ENCODE data around the gene USP34.
"Not testable (repeated sequence)": the region's sequence is repeated elsewhere in the genome, so short reads cannot be mapped to it uniquely, and the experiment has no call there.

USP34 gene

DNA sequence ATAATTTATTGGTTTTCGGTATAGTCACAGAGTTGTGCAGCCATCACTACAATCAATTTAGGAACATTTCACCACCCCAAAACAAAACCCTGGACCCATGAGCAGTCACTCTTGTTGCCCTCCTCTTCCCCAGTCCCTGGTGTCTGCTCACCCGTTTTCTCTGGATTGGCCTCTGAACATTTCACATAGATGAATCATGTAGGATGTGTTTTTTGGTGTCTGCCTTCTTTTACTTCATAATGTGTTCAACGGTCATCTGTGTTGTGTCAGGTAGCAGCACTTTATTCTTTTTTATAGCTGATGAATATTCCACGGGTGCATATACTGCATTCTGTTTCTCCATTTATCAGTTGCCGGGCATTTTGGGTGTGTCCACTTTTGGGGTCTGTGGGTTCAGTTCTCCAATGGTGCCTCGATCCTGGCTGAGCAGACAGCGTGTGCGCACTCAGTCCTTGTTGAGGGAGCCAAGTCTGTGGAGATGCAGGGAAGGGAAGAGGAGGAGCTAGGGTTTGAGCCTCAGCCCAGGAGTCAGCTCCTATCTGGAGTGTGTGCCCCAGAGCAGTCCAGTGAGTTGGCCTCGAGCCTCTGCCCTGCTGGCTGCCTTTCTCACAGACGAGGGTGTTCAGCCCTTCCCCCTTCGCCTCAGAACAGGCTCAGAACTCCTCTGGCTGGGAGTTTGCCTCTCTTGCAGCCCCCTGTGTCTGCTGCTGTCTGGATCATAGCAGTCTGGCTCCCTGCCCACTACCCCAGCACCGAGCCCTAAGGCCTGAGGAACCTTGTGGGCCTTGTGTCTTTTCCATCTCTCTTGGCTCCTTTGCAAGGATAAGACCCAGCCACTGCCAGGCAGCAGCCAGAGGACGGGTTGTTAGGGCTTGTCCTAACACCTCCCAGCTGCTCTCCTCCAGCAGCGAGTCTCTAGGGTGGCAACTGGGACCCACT lies 290.9 kb downstream of the USP34 start:
- peaks cover 53% of the 10 kb centered on the region for H3K4me1 ChIP-seq (ENCODE audit: control insufficient read depth, insufficient read depth, low read length)
- peak; percentile 44 for DNase-seq (ENCODE audit: low read depth)
- H3K9ac ChIP-seq (ENCODE audit: low read length), result peak overlapping the region; percentile 94
- no peaks in the 10 kb centered on the region for H3K9me3 ChIP-seq (ENCODE audit: control insufficient read depth, low read length)
- peak overlapping the region; percentile 87 for H3K4me3 ChIP-seq (ENCODE audit: low read length)
- no peaks in the 10 kb centered on the region for H3K27me3 ChIP-seq (replicated peaks; ENCODE audit: control insufficient read depth, insufficient read depth, low read length)
- H3K36me3 ChIP-seq (ENCODE audit: control insufficient read depth, insufficient read depth, low read length, severe bottlenecking), result peaks cover 36% of the 10 kb centered on the region

DNA sequence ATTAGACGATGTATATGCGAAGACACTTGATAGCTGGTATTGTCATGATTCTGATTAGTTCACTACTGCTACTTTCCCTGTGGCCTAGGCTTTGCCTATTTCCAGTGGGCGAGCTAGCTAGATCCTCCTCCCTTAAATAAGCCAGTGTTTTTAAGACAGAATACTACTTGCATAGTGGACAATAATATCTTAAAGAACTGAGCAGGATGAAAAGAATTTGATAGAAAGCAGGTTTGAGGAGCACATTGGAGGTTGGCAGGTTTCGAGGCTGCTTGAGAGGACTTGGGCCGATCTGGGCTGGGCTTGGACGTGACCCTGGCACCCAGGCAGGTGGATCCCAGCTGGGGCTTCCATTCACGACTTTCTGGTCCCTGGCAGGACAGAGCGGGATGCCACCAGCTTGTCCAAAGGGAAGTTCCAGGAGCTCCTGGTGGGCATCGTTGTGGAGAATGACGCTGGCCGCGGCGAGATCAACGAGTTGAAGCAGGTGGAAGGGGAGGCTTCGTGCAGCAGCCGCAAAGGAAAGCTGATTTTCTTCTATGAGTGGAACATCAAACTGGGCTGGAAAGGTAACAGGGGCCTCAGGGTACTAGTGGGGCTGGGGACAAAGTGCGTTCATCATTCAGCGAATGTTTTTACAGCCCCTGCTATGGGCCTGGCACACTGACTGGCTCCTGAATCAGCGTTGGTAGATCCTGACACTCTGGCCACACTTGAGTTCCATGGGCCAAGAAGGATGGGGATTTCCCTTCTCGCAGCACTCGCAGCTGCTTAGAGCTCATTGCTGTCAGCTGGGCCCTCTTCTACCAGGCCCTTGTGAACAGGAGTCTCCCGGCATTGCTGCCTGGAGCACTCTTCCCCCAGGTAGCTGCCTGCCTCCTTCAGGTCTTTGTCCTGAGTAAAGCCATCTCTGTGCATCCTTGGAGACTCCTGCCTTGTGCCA lies 292.0 kb downstream of the USP34 start:
- peak overlapping the region; percentile 87 for H3K4me3 ChIP-seq (ENCODE audit: low read length)
- peaks cover 25% of the 10 kb centered on the region for H3K36me3 ChIP-seq (ENCODE audit: control insufficient read depth, insufficient read depth, low read length, severe bottlenecking)
- DNase-seq (ENCODE audit: low read depth), result no peak
- H3K9me3 ChIP-seq (ENCODE audit: control insufficient read depth, low read length), result no peaks in the 10 kb centered on the region
- no peaks in the 10 kb centered on the region for H3K27me3 ChIP-seq (replicated peaks; ENCODE audit: control insufficient read depth, insufficient read depth, low read length)
- peak overlapping the region; percentile 94 for H3K9ac ChIP-seq (ENCODE audit: low read length)
- H3K4me1 ChIP-seq (ENCODE audit: control insufficient read depth, insufficient read depth, low read length), result peaks cover 53% of the 10 kb centered on the region

DNA sequence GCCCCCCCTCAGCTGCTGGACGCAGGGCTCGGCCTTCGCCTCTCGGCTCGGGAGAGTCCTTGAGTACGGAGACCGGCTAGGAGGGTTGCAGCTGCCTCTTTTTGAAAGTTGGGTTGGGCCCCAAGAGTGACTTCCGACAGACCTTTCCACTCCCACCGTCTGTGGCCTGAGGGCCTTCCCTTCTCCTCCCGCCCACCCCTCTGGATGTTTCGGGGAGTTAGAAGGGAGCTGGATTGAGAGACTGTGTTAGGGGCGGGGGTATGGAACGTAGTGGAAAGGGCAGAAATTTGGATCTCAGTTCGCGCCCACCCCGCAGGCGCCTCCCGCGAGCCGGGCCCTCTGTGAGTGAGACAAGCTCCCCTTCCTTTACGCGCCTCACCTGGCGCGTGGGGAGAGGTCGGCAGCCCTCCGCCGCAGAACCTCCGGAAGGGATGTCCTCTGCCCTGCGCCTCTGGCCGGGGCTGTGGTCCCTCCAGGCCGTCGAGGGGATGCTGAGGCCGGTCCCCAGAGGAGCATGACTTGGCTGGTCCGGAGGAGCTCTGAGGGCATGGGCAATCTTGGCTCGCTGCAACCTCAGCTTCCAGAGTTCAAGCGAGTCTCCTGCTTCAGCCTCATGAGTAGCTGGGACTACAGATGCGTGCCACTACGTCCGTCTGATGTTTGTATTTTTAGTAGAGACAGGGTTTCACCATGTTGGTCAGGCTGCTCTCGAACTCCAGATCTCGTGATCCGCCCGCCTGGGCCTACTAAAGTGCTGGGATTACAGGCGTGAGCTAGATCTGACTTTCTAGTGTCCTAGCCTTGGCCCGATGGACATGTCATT lies 292.9 kb downstream of the USP34 start:
- no peak for DNase-seq (ENCODE audit: low read depth)
- peak overlapping the region; percentile 87 for H3K4me3 ChIP-seq (ENCODE audit: low read length)
- peaks cover 16% of the 10 kb centered on the region for H3K36me3 ChIP-seq (ENCODE audit: control insufficient read depth, insufficient read depth, low read length, severe bottlenecking)

DNA sequence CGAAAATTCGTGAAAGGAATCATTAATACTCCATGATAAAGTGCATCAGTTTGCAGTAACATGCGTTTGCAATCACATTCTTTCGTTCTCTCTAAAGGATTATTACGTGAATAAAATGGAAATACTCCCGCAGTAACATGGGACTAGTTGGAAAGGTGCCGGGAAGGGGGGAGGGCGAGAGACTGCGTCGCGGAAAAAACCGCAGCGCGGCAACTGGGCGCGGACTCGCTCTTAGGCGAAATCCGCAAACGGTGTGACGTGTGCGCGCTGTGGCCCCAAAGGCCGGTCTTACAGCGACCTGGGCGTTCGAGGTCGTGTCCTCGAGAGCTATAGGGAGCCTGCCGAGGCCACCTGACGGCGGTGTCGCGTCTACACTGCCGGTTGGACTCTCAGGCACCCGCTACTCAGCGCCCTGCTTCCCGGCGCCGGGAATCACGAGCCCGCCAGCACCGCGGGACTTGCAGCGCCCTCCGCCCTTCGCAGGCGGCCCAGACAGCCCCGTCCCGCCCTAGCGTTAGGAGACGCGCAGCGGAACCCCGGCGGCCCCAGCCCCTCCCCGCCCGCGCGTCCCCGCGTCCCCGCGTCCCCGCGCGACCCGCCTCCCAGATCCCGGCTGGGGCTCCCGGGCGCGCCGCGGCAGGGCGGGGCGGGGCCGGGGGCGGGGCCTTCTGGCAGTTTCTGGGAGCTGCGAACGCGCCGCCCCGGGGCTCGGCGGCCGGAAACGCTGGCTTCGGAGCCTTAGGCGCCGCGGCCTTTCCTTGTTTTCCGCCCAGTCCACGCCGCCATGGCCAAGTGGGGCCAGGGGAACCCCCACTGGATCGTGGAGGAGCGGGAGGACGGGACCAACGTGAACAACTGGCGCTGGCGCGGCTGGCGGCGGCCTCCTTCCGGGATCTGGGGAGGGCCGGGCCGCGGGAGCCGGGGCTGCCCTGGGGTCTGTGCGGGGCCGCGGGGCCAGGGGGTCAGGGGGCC lies 293.8 kb downstream of the USP34 start:
- Histone ChIP-seq H3K4me1 (ENCODE audit: control insufficient read depth, insufficient read depth, low read length) (peaks cover 46% of the 10 kb centered on the region), H3K4me3 (ENCODE audit: low read length) (peak overlapping the region; percentile 87)
- DNase-seq (ENCODE audit: low read depth), result peak; percentile 98

More for the DNA sequence above, 292.9 kb downstream of the USP34 start:
- Histone ChIP-seq H3K9me3 (ENCODE audit: control insufficient read depth, low read length) (no peaks in the 10 kb centered on the region), H3K9ac (ENCODE audit: low read length) (peak overlapping the region; percentile 94), H3K27me3 (replicated peaks; ENCODE audit: control insufficient read depth, insufficient read depth, low read length) (no peaks in the 10 kb centered on the region), H3K4me1 (ENCODE audit: control insufficient read depth, insufficient read depth, low read length) (peaks cover 53% of the 10 kb centered on the region)

DNA sequence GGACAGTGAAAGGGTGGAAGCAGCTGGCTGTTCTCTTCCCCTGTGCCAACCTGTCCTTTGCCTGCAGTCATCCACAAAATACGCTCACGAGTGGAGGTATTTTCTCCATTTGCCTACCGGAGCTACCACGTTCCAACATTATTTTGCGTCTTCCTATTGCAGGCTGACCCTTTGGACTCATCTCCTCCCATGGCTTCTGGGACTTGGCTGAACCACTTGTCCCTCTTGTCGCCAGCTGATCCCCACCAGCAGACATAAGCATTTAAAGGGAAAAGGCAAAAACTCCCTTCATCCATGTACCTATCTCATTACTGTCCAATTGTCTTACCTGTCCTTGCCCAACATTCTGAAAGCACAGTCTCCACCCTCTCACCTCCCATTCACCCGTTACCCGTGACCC lies 295.9 kb downstream of the USP34 start:
- DNase-seq (ENCODE audit: low read depth), result no peak
- no peaks in the 10 kb centered on the region for H3K9me3 ChIP-seq (ENCODE audit: control insufficient read depth, low read length)
- H3K4me3 ChIP-seq (ENCODE audit: low read length), result no peak overlapping the region
- H3K27me3 ChIP-seq (replicated peaks; ENCODE audit: control insufficient read depth, insufficient read depth, low read length), result no peaks in the 10 kb centered on the region
- H3K9ac ChIP-seq (ENCODE audit: low read length), result no peak overlapping the region
- H3K36me3 ChIP-seq (ENCODE audit: control insufficient read depth, insufficient read depth, low read length, severe bottlenecking), result no peaks in the 10 kb centered on the region
- peaks cover 26% of the 10 kb centered on the region for H3K4me1 ChIP-seq (ENCODE audit: control insufficient read depth, insufficient read depth, low read length)

More for the DNA sequence above, 293.8 kb downstream of the USP34 start:
- Histone ChIP-seq H3K27me3 (replicated peaks; ENCODE audit: control insufficient read depth, insufficient read depth, low read length) (no peaks in the 10 kb centered on the region), H3K9ac (ENCODE audit: low read length) (peak overlapping the region; percentile 95), H3K9me3 (ENCODE audit: control insufficient read depth, low read length) (no peaks in the 10 kb centered on the region), H3K36me3 (ENCODE audit: control insufficient read depth, insufficient read depth, low read length, severe bottlenecking) (peaks cover 9% of the 10 kb centered on the region)

DNA sequence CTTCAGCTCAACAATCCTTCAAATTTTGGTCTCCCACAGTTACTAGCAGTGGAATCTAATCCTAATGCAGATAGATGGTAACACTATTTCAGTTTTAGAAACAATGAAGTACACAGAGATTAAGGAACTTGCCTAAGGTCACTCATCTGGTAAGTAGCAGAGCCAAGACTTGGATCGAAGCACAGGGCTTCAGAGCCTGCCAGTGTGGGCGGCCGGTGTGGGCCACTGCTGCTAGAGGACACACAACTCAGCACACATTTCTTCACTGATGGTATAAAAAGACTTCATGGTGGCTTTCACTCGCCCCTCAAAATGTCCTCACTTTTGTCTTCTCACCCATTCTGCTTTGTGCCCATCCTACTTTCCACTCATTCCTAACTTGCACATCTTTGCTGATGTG lies 297.8 kb downstream of the USP34 start:
- no peaks in the 10 kb centered on the region for H3K36me3 ChIP-seq (ENCODE audit: control insufficient read depth, insufficient read depth, low read length, severe bottlenecking)
- no peak overlapping the region for H3K9ac ChIP-seq (ENCODE audit: low read length)
- no peaks in the 10 kb centered on the region for H3K9me3 ChIP-seq (ENCODE audit: control insufficient read depth, low read length)
- no peak for DNase-seq (ENCODE audit: low read depth)
- peaks cover 7% of the 10 kb centered on the region for H3K4me1 ChIP-seq (ENCODE audit: control insufficient read depth, insufficient read depth, low read length)
- H3K27me3 ChIP-seq (replicated peaks; ENCODE audit: control insufficient read depth, insufficient read depth, low read length), result no peaks in the 10 kb centered on the region
- no peak overlapping the region for H3K4me3 ChIP-seq (ENCODE audit: low read length)

DNA sequence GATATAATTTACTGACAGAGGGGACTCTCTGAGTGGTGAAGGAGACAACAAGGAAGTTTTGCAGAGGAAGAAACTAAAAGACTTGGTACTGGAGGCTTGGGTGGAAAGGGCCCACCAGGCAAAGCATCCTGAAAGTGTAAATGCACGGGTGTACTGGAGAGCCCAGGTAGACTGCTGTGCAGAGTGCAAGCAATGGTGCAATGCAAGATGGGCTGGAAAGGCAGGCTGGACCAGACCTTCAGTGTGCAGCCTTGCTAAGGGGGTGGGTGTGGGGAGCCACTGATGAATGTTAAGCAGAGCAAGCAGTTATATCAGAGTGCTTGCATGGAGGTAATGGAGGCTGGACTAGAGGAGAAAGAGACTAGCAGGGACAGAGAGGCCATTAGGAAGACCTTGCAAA lies 298.2 kb downstream of the USP34 start:
- Histone ChIP-seq H3K4me3 (ENCODE audit: low read length) (no peak overlapping the region), H3K36me3 (ENCODE audit: control insufficient read depth, insufficient read depth, low read length, severe bottlenecking) (no peaks in the 10 kb centered on the region), H3K9me3 (ENCODE audit: control insufficient read depth, low read length) (no peaks in the 10 kb centered on the region), H3K9ac (ENCODE audit: low read length) (no peak overlapping the region), H3K4me1 (ENCODE audit: control insufficient read depth, insufficient read depth, low read length) (peaks cover 5% of the 10 kb centered on the region), H3K27me3 (replicated peaks; ENCODE audit: control insufficient read depth, insufficient read depth, low read length) (no peaks in the 10 kb centered on the region)
- no peak for DNase-seq (ENCODE audit: low read depth)

DNA sequence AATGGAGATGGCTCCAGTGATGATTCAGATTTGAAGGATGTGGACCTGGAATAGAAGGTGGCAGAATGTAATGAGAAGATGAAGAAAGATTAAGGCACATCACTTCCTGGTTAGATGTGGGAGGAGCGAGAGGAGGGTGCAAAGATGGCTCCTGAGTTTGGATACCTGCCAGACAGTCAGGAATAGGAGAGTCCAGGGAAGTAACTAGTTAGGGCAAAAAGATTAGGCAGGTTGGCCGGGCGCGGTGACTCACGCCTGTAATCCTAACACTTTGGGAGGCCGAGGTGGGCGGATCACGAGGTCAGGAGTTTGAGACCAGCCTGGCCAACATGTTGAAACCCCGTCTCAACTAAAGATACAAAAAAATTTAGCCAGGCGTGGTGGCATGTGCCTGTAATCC lies 303.3 kb downstream of the USP34 start:
- Histone ChIP-seq H3K9ac (ENCODE audit: low read length) (no peak overlapping the region), H3K27me3 (replicated peaks; ENCODE audit: control insufficient read depth, insufficient read depth, low read length) (no peaks in the 10 kb centered on the region), H3K4me3 (ENCODE audit: low read length) (no peak overlapping the region), H3K9me3 (ENCODE audit: control insufficient read depth, low read length) (no peaks in the 10 kb centered on the region), H3K36me3 (ENCODE audit: control insufficient read depth, insufficient read depth, low read length, severe bottlenecking) (peaks cover 25% of the 10 kb centered on the region), H3K4me1 (ENCODE audit: control insufficient read depth, insufficient read depth, low read length) (no peaks in the 10 kb centered on the region)
- DNase-seq (ENCODE audit: low read depth), result no peak

DNA sequence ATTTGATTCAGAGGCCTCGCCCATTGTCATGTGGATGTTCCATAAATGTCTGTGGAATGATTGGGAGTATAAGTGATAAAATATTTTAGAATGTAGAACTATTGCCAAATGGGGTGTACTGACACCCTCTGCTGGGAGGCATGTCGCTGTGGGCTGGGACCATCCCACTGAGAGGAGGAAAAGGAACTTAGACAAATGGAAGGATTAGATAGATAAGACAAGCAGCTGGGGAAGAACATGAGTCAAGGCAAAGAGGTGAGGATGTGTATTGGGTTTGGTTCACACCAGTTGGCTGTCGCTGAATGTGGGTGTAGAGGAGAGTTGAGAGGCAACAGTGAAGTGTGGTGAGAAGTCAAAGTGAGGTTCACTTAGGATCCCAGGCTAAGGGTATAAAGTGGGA lies 304.9 kb downstream of the USP34 start:
- Histone ChIP-seq H3K4me1 (ENCODE audit: control insufficient read depth, insufficient read depth, low read length) (no peaks in the 10 kb centered on the region), H3K27me3 (replicated peaks; ENCODE audit: control insufficient read depth, insufficient read depth, low read length) (no peaks in the 10 kb centered on the region), H3K4me3 (ENCODE audit: low read length) (no peak overlapping the region), H3K9ac (ENCODE audit: low read length) (no peak overlapping the region), H3K9me3 (ENCODE audit: control insufficient read depth, low read length) (no peaks in the 10 kb centered on the region), H3K36me3 (ENCODE audit: control insufficient read depth, insufficient read depth, low read length, severe bottlenecking) (peaks cover 33% of the 10 kb centered on the region)
- no peak for DNase-seq (ENCODE audit: low read depth)

DNA sequence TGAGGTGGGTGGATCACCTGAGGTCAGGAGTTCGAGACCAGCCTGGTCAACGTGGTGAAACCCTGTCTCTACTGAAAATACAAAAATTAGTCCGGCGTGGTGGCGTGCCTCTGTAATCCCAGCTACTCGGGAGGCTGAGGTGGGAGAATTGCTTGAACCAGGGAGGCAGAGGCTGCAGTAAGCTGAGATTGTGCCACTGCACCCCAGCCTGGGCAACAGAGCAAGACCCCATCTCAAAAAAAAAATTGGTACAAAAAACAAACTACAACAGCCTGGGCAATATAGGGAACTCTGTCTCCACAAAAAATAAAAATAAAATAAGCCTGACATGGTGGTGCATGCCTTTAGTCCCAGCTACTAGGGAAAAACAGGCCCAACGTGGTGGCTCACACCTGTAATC lies 305.8 kb downstream of the USP34 start:
- H3K9me3 ChIP-seq (ENCODE audit: control insufficient read depth, low read length); H3K4me3 ChIP-seq (ENCODE audit: low read length); H3K9ac ChIP-seq (ENCODE audit: low read length); H3K27me3 ChIP-seq (replicated peaks; ENCODE audit: control insufficient read depth, insufficient read depth, low read length); DNase-seq (ENCODE audit: low read depth); H3K4me1 ChIP-seq (ENCODE audit: control insufficient read depth, insufficient read depth, low read length): not testable (repeated sequence)
- peaks cover 33% of the 10 kb centered on the region for H3K36me3 ChIP-seq (ENCODE audit: control insufficient read depth, insufficient read depth, low read length, severe bottlenecking)
